Measurements from ENCODE around the gene RERE. TPM values are rescaled to one million over a fixed set of nuclear protein-coding genes. Genes with fewer than 3 reads are reported as not detected.
A peak's percentile ranks its signal among the peaks of the same experiment; 100 is the strongest.

The RERE gene
- total and polyA plus RNA-seq, 12 donors, result 33.4 to 146 (median 72.7) TPM

GRCh38 chr1:8468751-8469150 lies 348.7 kb downstream of the RERE start:
- no peaks in the 10 kb centered on the region for H3K9me3 ChIP-seq (replicated peaks in 1 of 3)
- peaks cover 6 to 13% of the 10 kb centered on the region in 2 donors for H3K4me1 ChIP-seq (replicated peaks in 1 of 2)
- no peaks in the 10 kb centered on the region for H3K27me3 ChIP-seq
- intact Hi-C loops (cut with DNase I), result no loop called here
- no peak overlapping the region for H3K4me3 ChIP-seq
- TF ChIP-seq POLR2A (IDR thresholded peaks at IDR 0.05) (no peak), CTCF (IDR thresholded peaks at IDR 0.05) (no peak)
- H3K27ac ChIP-seq, result no peak overlapping the region
- no peaks in the 10 kb centered on the region for H3K36me3 ChIP-seq (replicated peaks in 1 of 2)
- DNase-seq, result no peak
- 58 to 64% (median 62%) methylated on average over 4 of the region's 4 CpGs for WGBS, 4 donors

DNA sequence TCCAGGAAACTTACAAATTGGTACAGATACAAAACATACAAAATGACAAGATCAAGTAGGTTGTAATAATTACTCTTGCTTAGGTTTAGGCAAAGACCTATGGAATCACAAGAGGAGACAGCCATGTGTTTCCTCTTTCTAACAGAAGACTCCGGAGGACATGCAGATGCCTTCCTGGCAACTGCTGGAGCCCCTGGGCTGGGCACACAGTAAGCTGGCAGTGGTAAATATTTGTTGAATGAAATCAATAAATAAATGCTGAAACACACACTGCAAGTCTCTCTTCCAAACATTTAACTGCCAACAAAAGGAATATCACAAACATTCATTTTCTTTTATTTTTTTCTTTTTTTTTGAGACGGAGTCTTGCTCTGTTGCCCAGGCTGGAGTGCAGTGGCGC lies 350.1 kb downstream of the RERE start:
- H3K4me3 ChIP-seq, result no peak overlapping the region
- WGBS, 4 donors, result 72 to 89% (median 86%) methylated on average over 3 of the region's 3 CpGs
- no peaks in the 10 kb centered on the region for H3K36me3 ChIP-seq (replicated peaks in 1 of 2)

GRCh38 chr1:8465692-8466091 lies 351.7 kb downstream of the RERE start:
- Histone ChIP-seq H3K4me3 (no peak overlapping the region), H3K36me3 (replicated peaks in 1 of 2) (no peaks in the 10 kb centered on the region), H3K27ac (peak overlapping the region in 1 of 5 donors; percentile 7), H3K9me3 (replicated peaks in 1 of 3) (no peaks in the 10 kb centered on the region), H3K27me3 (no peaks in the 10 kb centered on the region), H3K4me1 (replicated peaks in 1 of 2) (peaks cover 21 to 36% of the 10 kb centered on the region in 2 donors)
- intact Hi-C loops (cut with DNase I), result no loop called here
- TF ChIP-seq POLR2A (IDR thresholded peaks at IDR 0.05), result no peak
- TF ChIP-seq CTCF (IDR thresholded peaks at IDR 0.05), result no peak
- DNase-seq, result no peak
- 76 to 82% (median 78%) methylated on average over 13 of the region's 13 CpGs for WGBS, 4 donors

More for the DNA sequence above, 350.1 kb downstream of the RERE start:
- Histone ChIP-seq H3K4me1 (replicated peaks in 1 of 2) (peaks cover 21% of the 10 kb centered on the region in 2 donors), H3K9me3 (replicated peaks in 1 of 3) (no peaks in the 10 kb centered on the region), H3K27ac (no peak overlapping the region), H3K27me3 (no peaks in the 10 kb centered on the region)
- TF ChIP-seq POLR2A (IDR thresholded peaks at IDR 0.05) (no peak), CTCF (IDR thresholded peaks at IDR 0.05) (no peak)
- intact Hi-C loops (cut with DNase I), result no loop called here
- DNase-seq, result no peak

DNA sequence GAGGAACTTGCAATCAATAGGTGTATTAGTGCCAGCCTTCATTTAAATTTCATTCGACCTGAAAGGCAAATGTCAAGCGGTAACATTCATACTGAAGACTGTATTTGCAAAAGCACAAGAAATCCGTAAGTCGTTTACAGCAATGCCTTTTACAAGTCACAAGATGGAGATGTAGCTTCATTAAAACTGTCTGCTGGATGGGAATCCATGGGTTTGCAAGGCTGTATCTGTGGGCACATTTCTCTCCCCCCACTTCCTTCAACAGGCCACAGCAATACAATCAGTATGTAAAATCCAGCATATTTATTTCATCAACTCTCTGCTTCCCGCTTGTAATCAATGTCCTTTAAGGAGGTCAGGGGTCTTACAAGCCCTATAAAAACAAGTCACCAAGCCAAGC lies 352.4 kb downstream of the RERE start:
- Histone ChIP-seq H3K4me3 (no peak overlapping the region), H3K4me1 (replicated peaks in 1 of 2) (peaks cover 21 to 36% of the 10 kb centered on the region in 2 donors), H3K9me3 (replicated peaks in 1 of 3) (no peaks in the 10 kb centered on the region), H3K27ac (peak overlapping the region in 2 of 5 donors; percentile 72 to 75), H3K36me3 (replicated peaks in 1 of 2) (no peaks in the 10 kb centered on the region), H3K27me3 (no peaks in the 10 kb centered on the region)
- no peak for TF ChIP-seq POLR2A (IDR thresholded peaks at IDR 0.05)
- no peak for TF ChIP-seq CTCF (IDR thresholded peaks at IDR 0.05)
- no peak for DNase-seq
- intact Hi-C loops (cut with DNase I), result no loop called here
- WGBS, 4 donors, result 76 to 84% (median 80%) methylated on average over 5 of the region's 5 CpGs

Measured in adrenal gland (tissue), 12 donors.